IMR-90 (cell line): ENCODE results near the gene CDK14. TPM values are rescaled to one million over a fixed set of nuclear protein-coding genes. Genes with fewer than 3 reads are reported as not detected.

Experiments
- ATAC-seq: fragments of 200-7000 bp; cut with Tn5 transposase; 2 replicates; pipeline ENCODE4 v1.9.1; 2020; ENCODE audit warnings: low read depth, mild to moderate bottlenecking, moderate library complexity
- BruUV-seq: library from RNA; stranded (reverse); fragments of 400-500 nt; replicated peaks from 2 replicates; lab custom pipeline; 2021; lab: Mats Ljungman, UMichigan
- CTCF ChIA-PET: fragments of 300-600 bp; formaldehyde crosslinking; extraction: SDS; loops from one replicate; lab custom pipeline; 2021; ENCODE audit warnings: antibody characterized with exemption; lab: Yijun Ruan, JAX
- POLR2A ChIA-PET: fragments of 300-600 bp; sonication (Branson Sonifier 250); formaldehyde crosslinking; loops from one replicate; lab custom pipeline; 2022; ENCODE audit warnings: antibody characterized with exemption; ENCODE audit not compliant: unreplicated experiment; lab: Charles Lee
- DNase-seq: peaks from one replicate; pipeline ENCODE4 v3.0.0; 2013
- H2AFZ ChIP-seq: replicated peaks from 2 replicates; pipeline ENCODE3; 2013; ENCODE audit warnings: low read length, mild to moderate bottlenecking; ENCODE audit not compliant: poor library complexity
- H2AK5ac ChIP-seq: 2 replicates; pipeline ENCODE4 v1.6.1; 2013; ENCODE audit warnings: low read depth, low read length, inconsistent platforms
- H2AK9ac ChIP-seq: replicated peaks from 2 replicates; pipeline ENCODE3; 2013; ENCODE audit warnings: mild to moderate bottlenecking, low read depth, low read length, moderate library complexity; ENCODE audit not compliant: poor library complexity
- H2BK120ac ChIP-seq: 2 replicates; pipeline ENCODE4 v1.6.1; 2013; ENCODE audit warnings: low read depth, low read length, inconsistent platforms
- H2BK15ac ChIP-seq: 3 replicates; pipeline ENCODE4 v1.6.1; 2013; ENCODE audit warnings: low read depth, low read length, inconsistent platforms
- H2BK20ac ChIP-seq: 2 replicates; pipeline ENCODE4 v1.6.1; 2013; ENCODE audit warnings: low read depth, mild to moderate bottlenecking, inconsistent platforms, low read length, moderate library complexity
- H2BK5ac ChIP-seq: 2 replicates; pipeline ENCODE4 v1.6.1; 2013; ENCODE audit warnings: mild to moderate bottlenecking, low read depth, low read length, inconsistent platforms; ENCODE audit not compliant: poor library complexity, severe bottlenecking
- H3K14ac ChIP-seq: replicated peaks from 2 replicates; pipeline ENCODE4 v1.6.1; 2013; ENCODE audit warnings: low read depth, low read length, inconsistent platforms
- H3K18ac ChIP-seq: 2 replicates; pipeline ENCODE4 v1.6.1; 2013; ENCODE audit warnings: low read depth, low read length, control low read depth
- H3K23ac ChIP-seq: 2 replicates; pipeline ENCODE4 v1.6.1; 2013; ENCODE audit warnings: low read depth, low read length, inconsistent platforms
- H3K27ac ChIP-seq: 2 replicates; pipeline ENCODE4 v1.5.1; 2013; ENCODE audit warnings: mild to moderate bottlenecking, control low read depth, low read length; ENCODE audit not compliant: insufficient read depth
- H3K27me3 ChIP-seq: 2 replicates; pipeline ENCODE4 v1.6.1; 2013; ENCODE audit warnings: low read length; ENCODE audit not compliant: control insufficient read depth, insufficient read depth
- H3K36me3 ChIP-seq: 2 replicates; pipeline ENCODE4 v1.6.1; 2013; ENCODE audit warnings: low read length, mixed read lengths; ENCODE audit not compliant: control insufficient read depth, insufficient read depth
- H3K4ac ChIP-seq: 2 replicates; pipeline ENCODE4 v1.6.1; 2013; ENCODE audit warnings: low read depth, low read length, inconsistent platforms
- H3K4me1 ChIP-seq: 2 replicates; pipeline ENCODE4 v1.6.1; 2013; ENCODE audit warnings: low read length, mixed read lengths; ENCODE audit not compliant: control insufficient read depth, insufficient read depth
- H3K4me2 ChIP-seq: 2 replicates; pipeline ENCODE4 v1.6.1; 2013; ENCODE audit warnings: low read depth, mild to moderate bottlenecking, control low read depth, low read length, moderate library complexity
- H3K4me3 ChIP-seq: 2 replicates; pipeline ENCODE4 v1.5.1; 2013; ENCODE audit warnings: low read depth, mild to moderate bottlenecking, control low read depth, low read length, moderate library complexity; ENCODE audit not compliant: insufficient read depth
- H3K56ac ChIP-seq: 2 replicates; pipeline ENCODE4 v1.6.1; 2013; ENCODE audit warnings: low read length, inconsistent platforms; ENCODE audit not compliant: insufficient read depth; ENCODE audit errors: extremely low read depth
- H3K79me1 ChIP-seq, 2 experiments: 2 replicates each; pipeline ENCODE4 v1.6.1; 2013; ENCODE audit warnings: low read length in 2 of 2, inconsistent platforms in 1 of 2, low read depth in 1 of 2
- H3K9ac ChIP-seq: 2 replicates; pipeline ENCODE4 v1.6.1; 2013; ENCODE audit warnings: low read depth, low read length, control low read depth
- H3K9me1 ChIP-seq: 2 replicates; pipeline ENCODE4 v1.6.1; 2013; ENCODE audit warnings: low read length, inconsistent platforms; ENCODE audit not compliant: insufficient read depth
- H3K9me3 ChIP-seq: 2 replicates; pipeline ENCODE4 v1.6.1; 2013; ENCODE audit warnings: low read length; ENCODE audit not compliant: control insufficient read depth, insufficient read depth
- H4K20me1 ChIP-seq: 2 replicates; pipeline ENCODE4 v1.6.1; 2013; ENCODE audit warnings: low read length, inconsistent platforms; ENCODE audit not compliant: insufficient read depth
- H4K5ac ChIP-seq: 2 replicates; pipeline ENCODE4 v1.6.1; 2013; ENCODE audit warnings: mild to moderate bottlenecking, low read depth, low read length, control low read depth
- H4K8ac ChIP-seq, 2 experiments: 2 replicates each; pipeline ENCODE4 v1.6.1; 2013; ENCODE audit warnings: low read depth in 2 of 2, low read length in 2 of 2, control low read depth in 1 of 2, inconsistent platforms in 1 of 2
- H4K91ac ChIP-seq: 2 replicates; pipeline ENCODE4 v1.6.1; 2013; ENCODE audit warnings: low read depth, low read length, inconsistent platforms; ENCODE audit not compliant: insufficient read depth
- BHLHE40 ChIP-seq: fragments of 150-350 bp; IDR thresholded peaks from 2 replicates; pipeline ENCODE4 v1.6.1; 2016; ENCODE audit warnings: mild to moderate bottlenecking, low read depth, low read length
- CEBPB ChIP-seq: IDR thresholded peaks from 2 replicates; pipeline ENCODE4 v1.6.1; 2012; ENCODE audit warnings: low read depth, low read length, improper control_type of control experiment
- CHD1 ChIP-seq: IDR thresholded peaks from 2 replicates; pipeline ENCODE4 v1.6.1; 2012; ENCODE audit warnings: low read depth, low read length, improper control_type of control experiment
- FOS ChIP-seq: fragments of 150-350 bp; IDR thresholded peaks from 2 replicates; pipeline ENCODE4 v1.6.1; 2016; ENCODE audit warnings: low read depth, low read length
- MAFK ChIP-seq: IDR thresholded peaks from 2 replicates; pipeline ENCODE4 v1.6.1; 2012; ENCODE audit warnings: low read depth, low read length, improper control_type of control experiment
- MAZ ChIP-seq: IDR thresholded peaks from 2 replicates; pipeline ENCODE4 v1.6.1; 2012; ENCODE audit warnings: low read depth, mild to moderate bottlenecking, low read length, improper control_type of control experiment, moderate library complexity, borderline replicate concordance
- MXI1 ChIP-seq: IDR thresholded peaks from 2 replicates; pipeline ENCODE4 v1.6.1; 2012; ENCODE audit warnings: low read depth, mild to moderate bottlenecking, low read length, moderate library complexity, borderline replicate concordance
- NFE2L2 ChIP-seq: fragments of 150-350 bp; IDR thresholded peaks from 2 replicates; pipeline ENCODE4 v1.6.1; 2016; ENCODE audit warnings: low read depth, mild to moderate bottlenecking, low read length
- POLR2A ChIP-seq: IDR thresholded peaks from 2 replicates; pipeline ENCODE4 v1.6.1; 2012; ENCODE audit warnings: mild to moderate bottlenecking, low read depth, low read length
- RAD21 ChIP-seq: IDR thresholded peaks from 2 replicates; pipeline ENCODE4 v1.6.1; 2012; ENCODE audit warnings: low read length, improper control_type of control experiment
- RCOR1 ChIP-seq: IDR thresholded peaks from 2 replicates; pipeline ENCODE4 v1.6.1; 2012; ENCODE audit warnings: mild to moderate bottlenecking, low read length, improper control_type of control experiment; ENCODE audit not compliant: insufficient replicate concordance
- RFX5 ChIP-seq: IDR thresholded peaks from 2 replicates; pipeline ENCODE4 v1.8.0; 2012; ENCODE audit warnings: low read depth, mild to moderate bottlenecking, low read length, moderate library complexity
- SMC3 ChIP-seq: fragments of 150-350 bp; IDR thresholded peaks from 2 replicates; pipeline ENCODE4 v1.6.1; 2016; ENCODE audit warnings: low read depth, mild to moderate bottlenecking, antibody characterized with exemption, low read length, moderate library complexity
- USF2 ChIP-seq: fragments of 150-350 bp; IDR thresholded peaks from 2 replicates; pipeline ENCODE4 v1.6.1; 2017; ENCODE audit warnings: mild to moderate bottlenecking, antibody characterized with exemption, low read length, low read depth
- WGBS, 2 experiments: methylation state at CpG; one replicate each; pipeline versions ENCODE4 v1.1.5 to v1.1.7; 2013; ENCODE audit warnings: missing lambda C conversion rate in 2 of 2; ENCODE audit not compliant: insufficient read length in 1 of 2; ENCODE audit errors: extremely low coverage in 2 of 2; 5-methylcytosine and 5-hydroxymethylcytosine counted together
- dilution Hi-C: fragments of 300-500 bp; cut with HindIII; formaldehyde crosslinking; loops from one replicate; pipeline ENCODE4 v1.14.3; 2018; ENCODE audit warnings: low sequenced_read_pairs; ENCODE audit not compliant: unreplicated experiment
- in situ Hi-C: fragments of 300-500 bp; cut with MboI; formaldehyde crosslinking; loops from 3 replicates; pipeline ENCODE4 v1.14.3; 2019; ENCODE audit warnings: low sequenced_read_pairs, inconsistent platforms, mixed read lengths
- intact Hi-C: fragments of 100-400 bp; cut with micrococcal nuclease; formaldehyde crosslinking; loops from 2 replicates; pipeline ENCODE4 v1.10.0; 2022
- polyA plus RNA-seq, 3 experiments: library from polyadenylated mRNA; depleted of rRNA; stranded (reverse); fragments of >200 nt; gene quantifications; 2 replicates each; pipeline ENCODE4 v1.2.3, GENCODE V29; 2012; ENCODE audit warnings: low replicate concordance in 1 of 3
- total RNA-seq: library from RNA; depleted of rRNA; stranded (reverse); fragments of >200 nt; gene quantifications from 2 replicates; pipeline ENCODE4 v1.2.3, GENCODE V29; 2012
- TF ChIP-seq, protein P1 (sequence below): conservative IDR thresholded peaks from 2 replicates; pipeline ENCODE4 v1.5.1; 2012; ENCODE audit warnings: mild to moderate bottlenecking, low read depth, low read length, improper control_type of control experiment
- TF ChIP-seq, protein P2 (sequence below): fragments of 150-350 bp; IDR thresholded peaks from 2 replicates; pipeline ENCODE4 v1.6.1; 2016; ENCODE audit warnings: low read depth, mild to moderate bottlenecking, low read length, moderate library complexity, borderline replicate concordance

CDK14 gene
- total and polyA plus RNA-seq, 2 of the 4 experiments (the other 2 are of a cell fraction), result 10.1 to 29.6 TPM

DNA sequence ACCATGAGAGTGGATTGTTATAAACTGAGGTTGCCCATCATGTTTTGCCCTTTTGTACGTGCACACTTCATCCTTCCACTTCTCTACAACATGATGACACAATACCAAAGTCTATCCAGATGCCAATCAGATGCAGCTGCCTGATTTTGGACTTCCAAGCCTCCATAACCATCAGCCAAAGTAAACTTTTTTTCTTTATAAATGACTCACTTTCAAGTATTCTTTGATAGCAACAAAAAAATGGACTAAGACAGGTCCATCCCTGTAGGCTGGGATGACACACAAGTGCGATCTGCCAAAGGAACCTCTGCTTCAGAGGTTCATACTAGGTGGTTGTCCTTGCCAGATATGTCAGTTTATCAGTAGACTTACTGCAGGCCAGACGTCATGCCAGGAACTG, 347.9 kb downstream of the CDK14 start:
- Histone ChIP-seq H4K20me1 (no peaks in the 10 kb centered on the region), H3K23ac (no peak overlapping the region), H2BK120ac (no peak overlapping the region), H3K36me3 (no peaks in the 10 kb centered on the region), H3K56ac (no peak overlapping the region), H3K27me3 (no peaks in the 10 kb centered on the region), H4K91ac (no peak overlapping the region), H3K18ac (no peak overlapping the region), H3K9me3 (no peaks in the 10 kb centered on the region), H3K9me1 (peaks cover 3% of the 10 kb centered on the region; the same call in 1 of the 2 replicates), H2AK9ac (no peak overlapping the region), H3K79me1 (no peaks in the 10 kb centered on the region), H3K4ac (no peak overlapping the region), H4K8ac (no peak overlapping the region), H2AFZ (no peak overlapping the region), H2BK15ac (no peak overlapping the region), H2BK5ac (no peak overlapping the region), H2BK20ac (no peak overlapping the region), H3K4me1 (no peaks in the 10 kb centered on the region), H2AK5ac (no peak overlapping the region), H3K4me2 (no peak overlapping the region), H4K5ac (no peak overlapping the region), H3K4me3 (no peak overlapping the region), H3K27ac (no peak overlapping the region), H3K14ac (no peak overlapping the region), H3K9ac (no peak overlapping the region)
- ChIA-PET POLR2A (interaction anchor here (0.6 kb wide), 1 partner anchor 452 kb away, joined by 4 read pairs; no protein-coding TSS in a partner anchor), CTCF (no interaction called here)
- TF ChIP-seq NFE2L2, result no peak
- no peak for TF ChIP-seq RFX5
- no peak for TF ChIP-seq MXI1
- no peak for TF ChIP-seq CHD1
- no peak for TF ChIP-seq MAFK
- no peak for TF ChIP-seq RAD21
- TF ChIP-seq FOS, result no peak
- TF ChIP-seq RCOR1, result no peak
- no peak for TF ChIP-seq CEBPB
- no peak for TF ChIP-seq USF2
- no peak for TF ChIP-seq MAZ
- TF ChIP-seq, protein P1, sequence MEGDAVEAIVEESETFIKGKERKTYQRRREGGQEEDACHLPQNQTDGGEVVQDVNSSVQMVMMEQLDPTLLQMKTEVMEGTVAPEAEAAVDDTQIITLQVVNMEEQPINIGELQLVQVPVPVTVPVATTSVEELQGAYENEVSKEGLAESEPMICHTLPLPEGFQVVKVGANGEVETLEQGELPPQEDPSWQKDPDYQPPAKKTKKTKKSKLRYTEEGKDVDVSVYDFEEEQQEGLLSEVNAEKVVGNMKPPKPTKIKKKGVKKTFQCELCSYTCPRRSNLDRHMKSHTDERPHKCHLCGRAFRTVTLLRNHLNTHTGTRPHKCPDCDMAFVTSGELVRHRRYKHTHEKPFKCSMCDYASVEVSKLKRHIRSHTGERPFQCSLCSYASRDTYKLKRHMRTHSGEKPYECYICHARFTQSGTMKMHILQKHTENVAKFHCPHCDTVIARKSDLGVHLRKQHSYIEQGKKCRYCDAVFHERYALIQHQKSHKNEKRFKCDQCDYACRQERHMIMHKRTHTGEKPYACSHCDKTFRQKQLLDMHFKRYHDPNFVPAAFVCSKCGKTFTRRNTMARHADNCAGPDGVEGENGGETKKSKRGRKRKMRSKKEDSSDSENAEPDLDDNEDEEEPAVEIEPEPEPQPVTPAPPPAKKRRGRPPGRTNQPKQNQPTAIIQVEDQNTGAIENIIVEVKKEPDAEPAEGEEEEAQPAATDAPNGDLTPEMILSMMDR, result no peak
- TF ChIP-seq, protein P2, sequence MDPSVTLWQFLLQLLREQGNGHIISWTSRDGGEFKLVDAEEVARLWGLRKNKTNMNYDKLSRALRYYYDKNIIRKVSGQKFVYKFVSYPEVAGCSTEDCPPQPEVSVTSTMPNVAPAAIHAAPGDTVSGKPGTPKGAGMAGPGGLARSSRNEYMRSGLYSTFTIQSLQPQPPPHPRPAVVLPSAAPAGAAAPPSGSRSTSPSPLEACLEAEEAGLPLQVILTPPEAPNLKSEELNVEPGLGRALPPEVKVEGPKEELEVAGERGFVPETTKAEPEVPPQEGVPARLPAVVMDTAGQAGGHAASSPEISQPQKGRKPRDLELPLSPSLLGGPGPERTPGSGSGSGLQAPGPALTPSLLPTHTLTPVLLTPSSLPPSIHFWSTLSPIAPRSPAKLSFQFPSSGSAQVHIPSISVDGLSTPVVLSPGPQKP, result no peak
- no peak for TF ChIP-seq POLR2A
- TF ChIP-seq SMC3, result no peak
- TF ChIP-seq BHLHE40, result no peak
- ATAC-seq, result no peak
- peak; percentile 23 for DNase-seq
- dilution Hi-C loops, result no loop called here
- intact Hi-C loops, result no loop called here
- 100% methylated on average over 2 of the region's 3 CpGs; no CpG with 5 or more reads in 1 of the 2 experiments for WGBS, 2 experiments
- in situ Hi-C loops, result no loop called here
- no TSS peak for BruUV-seq
